Stomach (tissue), 9 donors: Measurements from ENCODE around the gene TTBK2. TPM values are rescaled to one million over a fixed set of nuclear protein-coding genes. Genes with fewer than 3 reads are reported as not detected.

Source experiments
- DNase-seq, 2 donors: peaks; one replicate each; pipeline versions ENCODE4 v3.0.0 to v3.0.0-alpha.2; 2013 to 2019
- H3K27ac ChIP-seq, 5 donors: fragments of 200-600 bp in 4 of 5; sonication (generic) in 4 of 5; one replicate each; pipeline ENCODE4 v1.5.1; 2013 to 2019; ENCODE audit warnings: mild to moderate bottlenecking in 1 of 5, moderate library complexity in 1 of 5
- H3K27me3 ChIP-seq, 3 donors: fragments of 200-600 bp; sonication (generic); one replicate each; pipeline ENCODE4 v1.5.1; 2017 to 2019; ENCODE audit warnings: mixed run types in 1 of 3
- H3K36me3 ChIP-seq, 4 donors: fragments of 200-600 bp; sonication (generic); 1 replicate in 3 of 4; 2 replicates in 1 of 4; pipeline ENCODE4 v1.5.1; 2016 to 2019
- H3K4me1 ChIP-seq, 4 donors: fragments of 200-600 bp; sonication (generic); one replicate each; pipeline ENCODE4 v1.5.1; 2016 to 2019
- H3K4me3 ChIP-seq, 4 donors: fragments of 200-600 bp; sonication (generic) in 3 of 4; one replicate each; pipeline ENCODE4 v1.5.1; 2016 to 2019; ENCODE audit warnings: mild to moderate bottlenecking in 1 of 4
- H3K9me3 ChIP-seq, 4 donors: fragments of 200-600 bp; sonication (generic); one replicate each; pipeline ENCODE4 v1.5.1; 2016 to 2019
- CTCF ChIP-seq, 7 experiments: fragments of 450-650 bp in 4 of 7; fragments of 200-600 bp in 3 of 7; sonication (generic) in 3 of 7; IDR thresholded peaks; one replicate each; pipeline ENCODE4 v1.5.1; 2016 to 2019; ENCODE audit warnings: antibody characterized with exemption in 7 of 7, control low read depth in 2 of 7, mild to moderate bottlenecking in 1 of 7
- EP300 ChIP-seq: sonication (generic); formaldehyde crosslinking; IDR thresholded peaks from one replicate; pipeline ENCODE4 v1.6.1; 2017; ENCODE audit warnings: antibody characterized with exemption
- POLR2A ChIP-seq, 4 donors: fragments of 450-650 bp; IDR thresholded peaks; one replicate each; pipeline ENCODE4 v1.6.1; 2016; ENCODE audit warnings: antibody characterized with exemption in 4 of 4, control low read depth in 2 of 4, mild to moderate bottlenecking in 1 of 4, moderate library complexity in 1 of 4
- POLR2AphosphoS5 ChIP-seq, 3 donors: sonication (generic); formaldehyde crosslinking; IDR thresholded peaks; one replicate each; pipeline ENCODE4 v1.6.1; 2016; ENCODE audit warnings: antibody characterized with exemption in 3 of 3
- WGBS, 5 donors: extraction: QIAGEN DNeasy Blood & Tissue Kit in 3 of 5; methylation state at CpG; one replicate each; pipeline versions ENCODE4 v1.1.5 to v1.1.7; 2013 to 2018; 5-methylcytosine and 5-hydroxymethylcytosine counted together
- intact Hi-C: fragments of 100-400 bp; cut with DNase I; formaldehyde crosslinking; loops from one replicate; pipeline ENCODE4 v1.15.1; 2023; ENCODE audit warnings: low total_unique reads
- polyA plus RNA-seq, 3 donors: library from polyadenylated mRNA; stranded (reverse); fragments of 200-250 nt; gene quantifications; one replicate each; pipeline ENCODE4 v1.2.3, GENCODE V29; 2013
- total RNA-seq, 5 donors: library from RNA; depleted of rRNA; stranded (reverse); fragments of >200 nt; gene quantifications; one replicate each; pipeline versions ENCODE4 v1.1.0 to v1.2.3, GENCODE V29; 2014 to 2016
- donor health status: healthy with polysubstance abuse.
- donor health status: Bipolar disorder and iron deficiency.
- donor health status: healthy.

Gene TTBK2
- total and polyA plus RNA-seq, 8 donors: 1.2 to 15.6 (median 7.6) TPM

- Histone ChIP-seq H3K9me3 (no peaks in the 10 kb centered on the region), H3K27me3 (no peaks in the 10 kb centered on the region), H3K4me3 (no peak overlapping the region), H3K27ac (no peak overlapping the region), H3K4me1 (no peaks in the 10 kb centered on the region), H3K36me3 (peaks cover 0 to 35% (median 31%) of the 10 kb centered on the region in 4 donors)
- TF ChIP-seq CTCF (IDR thresholded peaks at IDR 0.05) (no peak), POLR2A (IDR thresholded peaks at IDR 0.05) (no peak), EP300 (no peak), POLR2AphosphoS5 (IDR thresholded peaks at IDR 0.05) (no peak)
- WGBS, 5 donors: 91 to 95% (median 94%) methylated on average over 8 of the region's 8 CpGs
- intact Hi-C loops: no loop called here
- no peak for DNase-seq
These were observed 118.4 kb downstream of the TTBK2 start for GRCh38 chr15:42802168-42802567.

- Histone ChIP-seq H3K36me3 (peaks cover 0 to 35% (median 29%) of the 10 kb centered on the region in 4 donors), H3K4me3 (no peak overlapping the region), H3K9me3 (no peaks in the 10 kb centered on the region), H3K4me1 (no peaks in the 10 kb centered on the region), H3K27ac (no peak overlapping the region), H3K27me3 (no peaks in the 10 kb centered on the region)
- TF ChIP-seq CTCF (IDR thresholded peaks at IDR 0.05): no peak
- no peak for TF ChIP-seq POLR2AphosphoS5 (IDR thresholded peaks at IDR 0.05)
- TF ChIP-seq EP300: no peak
- no peak for TF ChIP-seq POLR2A (IDR thresholded peaks at IDR 0.05)
- 84 to 91% (median 87%) methylated on average over 19 to 22 of the region's 22 CpGs for WGBS, 5 donors
- DNase-seq: no peak
- intact Hi-C loops: no loop called here
These were observed 119.7 kb downstream of the TTBK2 start for GRCh38 chr15:42800731-42801474.

- H3K27me3 ChIP-seq: no peaks in the 10 kb centered on the region
- intact Hi-C loops: no loop called here
- H3K9me3 ChIP-seq: no peaks in the 10 kb centered on the region
- no peaks in the 10 kb centered on the region for H3K4me1 ChIP-seq
- no peak for DNase-seq
- H3K27ac ChIP-seq: no peak overlapping the region
- peaks cover 0 to 43% (median 38%) of the 10 kb centered on the region in 4 donors for H3K36me3 ChIP-seq
- TF ChIP-seq POLR2A (IDR thresholded peaks at IDR 0.05) (no peak), CTCF (IDR thresholded peaks at IDR 0.05) (no peak), EP300 (no peak), POLR2AphosphoS5 (IDR thresholded peaks at IDR 0.05) (no peak)
- H3K4me3 ChIP-seq: no peak overlapping the region
- WGBS, 5 donors: 95 to 99% (median 96%) methylated on average over 11 of the region's 11 CpGs
These were observed 121.8 kb downstream of the TTBK2 start for GRCh38 chr15:42798802-42799201.

- H3K9me3 ChIP-seq: no peaks in the 10 kb centered on the region
- 85 to 91% (median 89%) methylated on average over 5 of the region's 5 CpGs for WGBS, 5 donors
- H3K4me3 ChIP-seq: no peak overlapping the region
- H3K27ac ChIP-seq: no peak overlapping the region
- no peaks in the 10 kb centered on the region for H3K27me3 ChIP-seq
- H3K36me3 ChIP-seq: peaks cover 0 to 33% (median 32%) of the 10 kb centered on the region in 4 donors
- no peak for TF ChIP-seq EP300
- TF ChIP-seq POLR2A (IDR thresholded peaks at IDR 0.05): no peak
- TF ChIP-seq POLR2AphosphoS5 (IDR thresholded peaks at IDR 0.05): no peak
- TF ChIP-seq CTCF (IDR thresholded peaks at IDR 0.05): no peak
- DNase-seq: no peak
- H3K4me1 ChIP-seq: no peaks in the 10 kb centered on the region
- intact Hi-C loops: no loop called here
These were observed 123.4 kb downstream of the TTBK2 start for GRCh38 chr15:42796955-42797782.
